Thoracic aorta (tissue), 2 donors: Measurements from ENCODE around the gene SSBP3. TPM values are rescaled to one million over a fixed set of nuclear protein-coding genes. Genes with fewer than 3 reads are reported as not detected.

Experiments used
- ATAC-seq: fragments of 150-250 bp; one replicate; pipeline ENCODE4 v1.8.0; 2017; ENCODE audit warnings: low read depth; ENCODE audit not compliant: insufficient number of reproducible peaks, low FRiP score
- DNase-seq: peaks from one replicate; pipeline ENCODE4 v3.0.0-alpha.2; 2020; ENCODE audit warnings: low spot score
- H3K27ac ChIP-seq, 2 donors: fragments of 200-600 bp; sonication (generic); 1 replicate in 1 of 2; 2 replicates in 1 of 2; pipeline ENCODE4 v1.5.1; 2016; ENCODE audit warnings: mild to moderate bottlenecking in 2 of 2, moderate library complexity in 2 of 2
- H3K27me3 ChIP-seq: fragments of 200-600 bp; sonication (generic); replicated peaks from 2 replicates; pipeline ENCODE4 v1.6.0; 2016; ENCODE audit warnings: mild to moderate bottlenecking; ENCODE audit not compliant: insufficient read depth
- H3K36me3 ChIP-seq: fragments of 200-600 bp; sonication (generic); one replicate; pipeline ENCODE4 v1.5.1; 2016
- H3K4me1 ChIP-seq, 2 donors: fragments of 200-600 bp; sonication (generic); 1 replicate in 1 of 2; 2 replicates in 1 of 2; pipeline versions ENCODE4 v1.5.1 to v1.6.0; 2016; ENCODE audit warnings: low read depth in 2 of 2, mild to moderate bottlenecking in 1 of 2; ENCODE audit not compliant: control insufficient read depth in 1 of 2
- H3K4me3 ChIP-seq: fragments of 200-600 bp; sonication (generic); 2 replicates; pipeline ENCODE4 v1.5.1; 2016; ENCODE audit warnings: mild to moderate bottlenecking
- H3K9me3 ChIP-seq: fragments of 200-600 bp; sonication (generic); 2 replicates; pipeline ENCODE4 v1.5.1; 2016
- total RNA-seq, 2 donors: library from RNA; depleted of rRNA; stranded (reverse); fragments of >200 nt; gene quantifications; one replicate each; pipeline versions ENCODE4 v1.1.0 to v1.2.3, GENCODE V29; 2016
- TF ChIP-seq, protein P1 (sequence below): fragments of 200-600 bp; sonication (generic); IDR thresholded peaks from one replicate; pipeline ENCODE4 v1.5.1; 2019; ENCODE audit warnings: antibody characterized with exemption

SSBP3 gene
- total RNA-seq, 2 donors from 2014 or later, result 33.4 to 87.1 TPM

DNA sequence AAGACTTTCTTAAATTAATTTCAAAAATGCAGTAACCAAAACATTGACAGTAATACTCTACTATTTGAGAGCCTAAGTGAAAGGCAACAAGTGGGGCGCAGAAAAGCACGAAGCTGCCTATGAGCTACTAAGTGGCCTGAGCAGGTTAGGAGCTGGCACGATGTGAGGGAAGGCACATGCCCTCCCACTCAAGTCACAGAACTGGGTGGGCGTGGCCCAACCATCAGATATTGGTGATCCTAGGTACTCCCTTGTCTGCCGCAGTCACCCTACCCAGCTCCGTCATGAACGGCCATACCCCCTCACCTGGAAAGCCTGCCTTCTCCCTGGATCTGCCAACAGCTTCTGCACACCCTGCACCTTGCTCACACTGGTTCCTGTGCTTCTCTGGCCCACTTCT, 40.8 kb downstream of the SSBP3 start:
- ATAC-seq, result no peak
- DNase-seq, result no peak
- H3K27me3 ChIP-seq, result no peaks in the 10 kb centered on the region
- no peaks in the 10 kb centered on the region for H3K9me3 ChIP-seq
- TF ChIP-seq, protein P1, sequence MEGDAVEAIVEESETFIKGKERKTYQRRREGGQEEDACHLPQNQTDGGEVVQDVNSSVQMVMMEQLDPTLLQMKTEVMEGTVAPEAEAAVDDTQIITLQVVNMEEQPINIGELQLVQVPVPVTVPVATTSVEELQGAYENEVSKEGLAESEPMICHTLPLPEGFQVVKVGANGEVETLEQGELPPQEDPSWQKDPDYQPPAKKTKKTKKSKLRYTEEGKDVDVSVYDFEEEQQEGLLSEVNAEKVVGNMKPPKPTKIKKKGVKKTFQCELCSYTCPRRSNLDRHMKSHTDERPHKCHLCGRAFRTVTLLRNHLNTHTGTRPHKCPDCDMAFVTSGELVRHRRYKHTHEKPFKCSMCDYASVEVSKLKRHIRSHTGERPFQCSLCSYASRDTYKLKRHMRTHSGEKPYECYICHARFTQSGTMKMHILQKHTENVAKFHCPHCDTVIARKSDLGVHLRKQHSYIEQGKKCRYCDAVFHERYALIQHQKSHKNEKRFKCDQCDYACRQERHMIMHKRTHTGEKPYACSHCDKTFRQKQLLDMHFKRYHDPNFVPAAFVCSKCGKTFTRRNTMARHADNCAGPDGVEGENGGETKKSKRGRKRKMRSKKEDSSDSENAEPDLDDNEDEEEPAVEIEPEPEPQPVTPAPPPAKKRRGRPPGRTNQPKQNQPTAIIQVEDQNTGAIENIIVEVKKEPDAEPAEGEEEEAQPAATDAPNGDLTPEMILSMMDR, result no peak
- peaks cover 0 to 2% of the 10 kb centered on the region in 2 donors for H3K4me1 ChIP-seq
- no peaks in the 10 kb centered on the region for H3K36me3 ChIP-seq
- H3K4me3 ChIP-seq, result no peak overlapping the region
- no peak overlapping the region for H3K27ac ChIP-seq

DNA sequence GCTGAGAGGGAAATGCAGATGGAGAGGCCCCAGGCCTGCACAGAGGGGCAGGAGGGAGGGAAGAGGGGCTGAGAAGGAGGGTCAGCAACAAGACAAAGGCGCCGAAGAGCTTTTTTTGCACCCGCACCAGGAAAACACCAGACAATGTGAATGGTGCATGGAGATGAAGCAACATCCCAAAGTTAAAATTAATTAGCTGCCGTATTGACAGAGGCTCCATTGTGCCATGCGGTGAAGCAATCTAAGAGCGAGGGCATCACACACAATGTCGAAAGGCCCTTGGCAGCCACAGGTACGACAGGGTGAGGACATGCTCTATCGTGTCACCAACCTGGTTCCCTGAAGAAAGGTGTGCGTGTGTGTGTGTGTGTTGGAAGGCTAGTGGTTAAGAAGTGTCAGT, 41.2 kb downstream of the SSBP3 start:
- peaks cover 0 to 6% of the 10 kb centered on the region in 2 donors for H3K4me1 ChIP-seq
- H3K27ac ChIP-seq, result no peak overlapping the region
- no peaks in the 10 kb centered on the region for H3K9me3 ChIP-seq
- no peaks in the 10 kb centered on the region for H3K27me3 ChIP-seq
- no peaks in the 10 kb centered on the region for H3K36me3 ChIP-seq
- ATAC-seq, result no peak
- H3K4me3 ChIP-seq, result no peak overlapping the region
- TF ChIP-seq, protein P1, result no peak
- no peak for DNase-seq

DNA sequence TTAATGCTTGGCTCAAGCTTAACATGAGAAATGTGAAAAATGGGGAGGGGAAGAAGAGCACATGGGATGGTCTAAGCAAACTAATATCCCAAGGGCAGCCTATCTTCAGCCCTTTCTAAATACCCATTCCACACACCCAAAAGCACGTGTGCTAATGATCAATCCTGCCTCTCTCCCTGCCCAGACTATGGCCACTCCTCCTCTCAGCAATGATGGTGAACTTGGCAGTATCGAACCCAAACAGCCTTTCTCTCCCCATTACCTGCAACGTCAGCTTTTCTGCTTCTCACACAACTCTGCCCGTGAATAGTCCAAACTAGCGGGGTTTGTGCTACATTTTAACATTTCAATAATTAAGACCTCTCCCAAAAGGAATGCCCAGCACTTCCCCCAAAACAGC, 41.6 kb downstream of the SSBP3 start:
- ATAC-seq, result no peak
- Histone ChIP-seq H3K27me3 (no peaks in the 10 kb centered on the region), H3K27ac (no peak overlapping the region), H3K4me1 (peaks cover 0 to 10% of the 10 kb centered on the region in 2 donors), H3K9me3 (no peaks in the 10 kb centered on the region), H3K36me3 (no peaks in the 10 kb centered on the region), H3K4me3 (no peak overlapping the region)
- no peak for DNase-seq
- TF ChIP-seq, protein P1, result no peak

DNA sequence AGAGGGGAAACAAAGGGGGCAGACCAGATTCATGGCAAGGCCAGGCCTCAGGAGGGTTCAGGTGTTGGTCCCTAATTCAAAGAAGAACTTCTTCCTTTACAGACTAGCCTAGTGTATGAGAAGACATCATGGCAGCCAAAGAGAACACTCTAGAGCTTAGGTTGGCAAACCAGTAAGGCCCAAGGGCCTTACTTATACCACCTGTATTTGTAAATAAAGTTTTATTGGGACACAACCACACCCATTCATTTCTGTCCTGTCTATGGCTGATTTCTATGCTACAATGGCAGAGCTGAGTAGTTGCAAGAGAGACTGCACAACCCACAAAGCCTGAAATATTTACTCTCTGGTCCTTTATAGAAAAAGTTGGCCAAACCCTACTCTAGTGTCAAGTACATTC, 42.3 kb downstream of the SSBP3 start:
- DNase-seq, result no peak
- H3K27me3 ChIP-seq, result no peaks in the 10 kb centered on the region
- H3K4me1 ChIP-seq, result peaks cover 0 to 17% of the 10 kb centered on the region in 2 donors
- H3K4me3 ChIP-seq, result no peak overlapping the region
- no peak overlapping the region for H3K27ac ChIP-seq
- H3K9me3 ChIP-seq, result no peaks in the 10 kb centered on the region
- TF ChIP-seq, protein P1, result no peak
- ATAC-seq, result no peak
- H3K36me3 ChIP-seq, result no peaks in the 10 kb centered on the region

DNA sequence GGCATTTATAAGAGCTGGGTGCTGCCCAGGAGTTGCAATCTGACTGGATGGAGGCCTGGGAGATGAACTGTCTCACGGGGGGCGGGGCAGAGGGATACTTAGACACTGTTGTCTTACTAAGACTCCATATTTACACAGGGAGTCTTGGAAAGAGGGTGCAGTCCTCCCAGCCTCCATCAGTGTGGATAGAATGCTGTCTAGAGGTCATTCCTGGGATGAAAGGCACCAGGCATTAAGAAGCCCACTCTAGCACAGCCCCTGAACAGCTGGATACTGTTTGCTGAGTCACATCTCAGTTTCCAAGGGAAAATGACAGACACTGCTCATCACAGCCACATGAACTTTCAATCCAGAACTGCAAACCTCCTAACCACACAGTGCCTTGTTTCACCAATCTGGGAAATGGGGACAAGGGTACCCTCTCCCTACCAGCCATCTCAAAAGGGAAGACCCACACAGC, 43.3 kb downstream of the SSBP3 start:
- peaks cover 0 to 27% of the 10 kb centered on the region in 2 donors for H3K4me1 ChIP-seq
- TF ChIP-seq, protein P1, result no peak
- no peak overlapping the region for H3K4me3 ChIP-seq
- H3K27ac ChIP-seq, result no peak overlapping the region
- H3K9me3 ChIP-seq, result no peaks in the 10 kb centered on the region
- H3K27me3 ChIP-seq, result no peaks in the 10 kb centered on the region
- no peaks in the 10 kb centered on the region for H3K36me3 ChIP-seq
- no peak for ATAC-seq
- no peak for DNase-seq
